OCI-LY7 (cell line): ENCODE data around the gene RUNX1.

Experiments
- CTCF ChIP-seq: fragments of 200-600 bp; sonication (generic); conservative IDR thresholded peaks from 2 replicates; pipeline ENCODE4 v1.5.1; 2014; ENCODE audit warnings: mild to moderate bottlenecking, antibody characterized with exemption, low read length, moderate library complexity, mixed read lengths
- EZH2phosphoT487 ChIP-seq: fragments of 200-600 bp; sonication (generic); IDR thresholded peaks from 2 replicates; pipeline ENCODE4 v1.6.1; 2018; ENCODE audit warnings: low read depth, borderline replicate concordance, mild to moderate bottlenecking, mixed run types, antibody characterized with exemption, low read length, moderate library complexity, mixed read lengths

- TF ChIP-seq CTCF (no peak), EZH2phosphoT487 (no peak)
Observed at GRCh38 chr21:34852448-34852847, 196.7 kb downstream of the RUNX1 start.
